SK-N-SH (cell line): ENCODE measurements around the gene NUP35. TPM values are rescaled to one million over a fixed set of nuclear protein-coding genes. Genes with fewer than 3 reads are reported as not detected.
"Not testable (repeated sequence)": the region's sequence is repeated elsewhere in the genome, so short reads cannot be mapped to it uniquely, and the experiment has no call there.

Experiments used
- CTCF ChIA-PET: fragments of 300-600, 350-600 bp; formaldehyde crosslinking; extraction: SDS; loops from one replicate; lab custom pipeline; 2021; lab: Yijun Ruan, JAX
- POLR2A ChIA-PET: fragments of 350-600 bp; sonication (Branson Sonifier 250); formaldehyde crosslinking; extraction: SDS; loops from one replicate; lab custom pipeline; 2020; ENCODE audit warnings: antibody characterized with exemption, inconsistent platforms; lab: Yijun Ruan, JAX
- DNase-seq: peaks from one replicate; pipeline ENCODE4 v3.0.0; 2012
- H2AFZ ChIP-seq: fragments of 200-600 bp; sonication (generic); 2 replicates; pipeline ENCODE4 v1.8.1; 2016; ENCODE audit warnings: antibody characterized with exemption, mild to moderate bottlenecking, low read depth
- H3F3A ChIP-seq: fragments of 200-600 bp; sonication (generic); replicated peaks from 2 replicates; pipeline ENCODE3; 2016; ENCODE audit warnings: antibody characterized with exemption, mild to moderate bottlenecking; ENCODE audit not compliant: insufficient read depth
- H3K27ac ChIP-seq, 2 experiments: fragments of 200-500 bp in 1 of 2; fragments of 200-600 bp in 1 of 2; sonication (Bioruptor generic) in 1 of 2; sonication (generic), shearing (Covaris generic) in 1 of 2; 2 replicates each; pipeline versions ENCODE4 v1.5.1 to v1.6.1; 2014 to 2016; ENCODE audit warnings: low read depth in 2 of 2, inconsistent platforms in 1 of 2, low read length in 1 of 2, mild to moderate bottlenecking in 1 of 2, mixed read lengths in 1 of 2
- H3K27me3 ChIP-seq: fragments of 200-600 bp; sonication (generic), shearing (Covaris generic); 2 replicates; pipeline ENCODE4 v1.6.1; 2016; ENCODE audit warnings: mixed run types; ENCODE audit not compliant: insufficient read depth
- H3K36me3 ChIP-seq, 2 experiments: fragments of 200-500 bp in 1 of 2; fragments of 200-600 bp in 1 of 2; sonication (Bioruptor generic) in 1 of 2; sonication (generic) in 1 of 2; replicated peaks in 1 of 2; 2 replicates each; pipeline versions ENCODE3 to v1.5.1; 2014 to 2016; ENCODE audit warnings: low read length in 1 of 2, mild to moderate bottlenecking in 1 of 2; ENCODE audit not compliant: insufficient read depth in 2 of 2, control insufficient read depth in 1 of 2
- H3K4me1 ChIP-seq, 2 experiments: fragments of 200-500 bp in 1 of 2; fragments of 200-600 bp in 1 of 2; sonication (Bioruptor generic) in 1 of 2; sonication (generic), shearing (Covaris generic) in 1 of 2; 2 replicates each; pipeline versions ENCODE4 v1.5.1 to v1.6.1; 2014 to 2016; ENCODE audit warnings: low read depth in 1 of 2, low read length in 1 of 2, mixed run types in 1 of 2; ENCODE audit not compliant: insufficient read depth in 2 of 2, control insufficient read depth in 1 of 2
- H3K4me2 ChIP-seq: fragments of 200-600 bp; sonication (generic), shearing (Covaris generic); 2 replicates; pipeline ENCODE4 v1.6.1; 2017; ENCODE audit warnings: mixed run types
- H3K4me3 ChIP-seq, 2 experiments: fragments of 200-500 bp in 1 of 2; fragments of 200-600 bp in 1 of 2; sonication (Bioruptor generic) in 1 of 2; sonication (generic), shearing (Covaris generic) in 1 of 2; 2 replicates each; pipeline versions ENCODE4 v1.5.1 to v1.8.1; 2014 to 2016; ENCODE audit warnings: low read depth in 2 of 2, inconsistent platforms in 1 of 2, low read length in 1 of 2, mild to moderate bottlenecking in 1 of 2, mixed read lengths in 1 of 2, moderate library complexity in 1 of 2
- H3K79me2 ChIP-seq: fragments of 200-600 bp; sonication (generic); 2 replicates; pipeline ENCODE4 v1.8.1; 2017; ENCODE audit warnings: mild to moderate bottlenecking; ENCODE audit not compliant: insufficient read depth
- H3K9ac ChIP-seq: fragments of 200-600 bp; sonication (generic); 2 replicates; pipeline ENCODE4 v1.6.1; 2017; ENCODE audit warnings: mixed run types
- H3K9me2 ChIP-seq: fragments of 200-600 bp; sonication (generic); 2 replicates; pipeline ENCODE4 v1.6.1; 2017; ENCODE audit warnings: mixed run types
- H3K9me3 ChIP-seq: fragments of 200-600 bp; sonication (generic); 2 replicates; pipeline ENCODE4 v1.6.1; 2017; ENCODE audit warnings: mixed run types, mild to moderate bottlenecking, moderate library complexity
- H4K20me1 ChIP-seq: fragments of 200-600 bp; sonication (generic); 2 replicates; pipeline ENCODE4 v1.6.1; 2017; ENCODE audit warnings: mild to moderate bottlenecking, mixed run types; ENCODE audit not compliant: insufficient read depth
- CHD2 ChIP-seq: fragments of 150-350 bp; IDR thresholded peaks from 2 replicates; pipeline ENCODE4 v1.6.1; 2018; ENCODE audit warnings: low read length; ENCODE audit not compliant: partially characterized antibody
- ELF1 ChIP-seq: IDR thresholded peaks from 2 replicates; pipeline ENCODE4 v1.4.0; 2012
- EZH2phosphoT487 ChIP-seq: fragments of 200-600 bp; sonication (generic); IDR thresholded peaks from 2 replicates; pipeline ENCODE4 v1.6.1; 2017; ENCODE audit warnings: low read depth, mixed run types, mild to moderate bottlenecking, antibody characterized with exemption, moderate library complexity, borderline replicate concordance
- FOSL2 ChIP-seq: IDR thresholded peaks from 2 replicates; pipeline ENCODE4 v1.4.0; 2012; ENCODE audit warnings: low read depth, mild to moderate bottlenecking, moderate library complexity, borderline replicate concordance
- FOXM1 ChIP-seq: IDR thresholded peaks from 2 replicates; pipeline ENCODE4 v1.4.0; 2012; ENCODE audit warnings: low read depth, mild to moderate bottlenecking
- GATA2 ChIP-seq: sonication (generic); formaldehyde crosslinking; IDR thresholded peaks from 2 replicates; pipeline ENCODE4 v1.5.0; 2020; ENCODE audit warnings: mild to moderate bottlenecking, missing genetic modification reagents
- IRF3 ChIP-seq: fragments of 150-350 bp; IDR thresholded peaks from 2 replicates; pipeline ENCODE4 v1.6.1; 2016; ENCODE audit warnings: mild to moderate bottlenecking, low read depth, low read length
- MEF2A ChIP-seq: IDR thresholded peaks from 2 replicates; pipeline ENCODE4 v1.4.0; 2012; ENCODE audit warnings: low read depth, borderline replicate concordance
- MXI1 ChIP-seq: IDR thresholded peaks from 2 replicates; pipeline ENCODE4 v1.6.1; 2012; ENCODE audit warnings: mild to moderate bottlenecking, low read depth, low read length, improper control_type of control experiment
- NRF1 ChIP-seq: IDR thresholded peaks from 2 replicates; pipeline ENCODE4 v1.6.1; 2012; ENCODE audit warnings: low read depth, mild to moderate bottlenecking, low read length
- POLR2AphosphoS5 ChIP-seq: IDR thresholded peaks from 2 replicates; pipeline ENCODE4 v1.6.1; 2012; ENCODE audit warnings: low read depth, low read length
- RCOR1 ChIP-seq: fragments of 150-350 bp; IDR thresholded peaks from 2 replicates; pipeline ENCODE4 v1.6.1; 2017; ENCODE audit warnings: antibody characterized with exemption, low read length
- REST ChIP-seq: IDR thresholded peaks from 2 replicates; pipeline ENCODE4 v1.6.1; 2012; ENCODE audit warnings: mild to moderate bottlenecking, low read depth, low read length, moderate library complexity
- RXRA ChIP-seq: IDR thresholded peaks from 2 replicates; pipeline ENCODE4 v1.4.0; 2012; ENCODE audit warnings: low read depth, mild to moderate bottlenecking, borderline replicate concordance
- SMC3 ChIP-seq: IDR thresholded peaks from 2 replicates; pipeline ENCODE4 v1.6.1; 2012; ENCODE audit warnings: low read depth, low read length, improper control_type of control experiment
- TAF1 ChIP-seq: IDR thresholded peaks from 2 replicates; pipeline ENCODE4 v1.6.1; 2012; ENCODE audit warnings: low read depth, mild to moderate bottlenecking, low read length, moderate library complexity, borderline replicate concordance
- TEAD4 ChIP-seq: IDR thresholded peaks from 2 replicates; pipeline ENCODE4 v1.4.0; 2012; ENCODE audit warnings: mild to moderate bottlenecking, borderline replicate concordance; ENCODE audit not compliant: insufficient read depth
- USF2 ChIP-seq: fragments of 150-350 bp; IDR thresholded peaks from 2 replicates; pipeline ENCODE4 v1.6.1; 2017; ENCODE audit warnings: antibody characterized with exemption, low read length, low read depth, borderline replicate concordance
- ZBTB33 ChIP-seq: IDR thresholded peaks from 2 replicates; pipeline ENCODE4 v1.4.0; 2012; ENCODE audit warnings: low read depth, borderline replicate concordance
- WGBS: methylation state at CpG from one replicate; pipeline ENCODE4 v1.1.6; 2017; ENCODE audit warnings: low lambda C conversion rate; 5-methylcytosine and 5-hydroxymethylcytosine counted together
- polyA plus RNA-seq, 3 experiments: library from polyadenylated mRNA; depleted of rRNA; stranded (reverse); fragments of >200 nt; gene quantifications; 2 replicates each; pipeline ENCODE4 v1.2.3, GENCODE V29; 2012

The NUP35 gene
- polyA plus RNA-seq, 1 of the 3 experiments (the other 2 are of a cell fraction): 9.1 TPM

- Histone ChIP-seq H3K9me3 (no peaks in the 10 kb centered on the region), H3K27ac (no peak overlapping the region), H2AFZ (no peak overlapping the region), H4K20me1 (no peaks in the 10 kb centered on the region), H3K4me2 (no peak overlapping the region), H3K4me1 (peaks cover 3% of the 10 kb centered on the region in 2 experiments; a peak in 3 of 4 replicates), H3K79me2 (peaks cover 11% of the 10 kb centered on the region; the same call in 1 of the 2 replicates), H3F3A (no peaks in the 10 kb centered on the region), H3K36me3 (peaks cover 22 to 35% of the 10 kb centered on the region in 2 experiments), H3K9me2 (no peaks in the 10 kb centered on the region), H3K27me3 (no peaks in the 10 kb centered on the region), H3K4me3 (no peak overlapping the region), H3K9ac (no peak overlapping the region)
- TF ChIP-seq RXRA (no peak), EZH2phosphoT487 (no peak), TAF1 (no peak), GATA2 (CRISPR knock-in tag) (no peak), CHD2 (no peak), FOSL2 (no peak), ELF1 (no peak), RCOR1 (no peak), FOXM1 (no peak), MXI1 (no peak), IRF3 (no peak), TEAD4 (no peak), USF2 (no peak), NRF1 (no peak), SMC3 (no peak), REST (no peak), ZBTB33 (no peak), POLR2AphosphoS5 (no peak), MEF2A (no peak)
- 97% methylated on average over 2 of the region's 3 CpGs for WGBS
- POLR2A ChIA-PET: no interaction called here
- CTCF ChIA-PET: no interaction called here
- no peak for DNase-seq
Observed at GRCh38 chr2:183153967-183154366, 29.7 kb downstream of the NUP35 start.

- WGBS: 73% methylated on average over 4 of the region's 4 CpGs
- H4K20me1 ChIP-seq, H3K9ac ChIP-seq, H3K4me1 ChIP-seq, H3K9me3 ChIP-seq, H3K27ac ChIP-seq, H3K27me3 ChIP-seq, CTCF ChIA-PET, H3K9me2 ChIP-seq, POLR2A ChIA-PET, H3K4me2 ChIP-seq, H3F3A ChIP-seq, H3K79me2 ChIP-seq, H2AFZ ChIP-seq, DNase-seq, H3K4me3 ChIP-seq: not testable (repeated sequence)
- H3K36me3 ChIP-seq: peaks cover 30 to 43% of the 10 kb centered on the region in 2 experiments
Observed at GRCh38 chr2:183154772-183155171, 30.5 kb downstream of the NUP35 start.
